GM13977 (cell line): ENCODE results near the gene LPP.

Experiments
- DNase-seq: peaks from one replicate; pipeline ENCODE4 v3.0.0; 2012; ENCODE audit warnings: low spot score
- CTCF ChIP-seq: IDR thresholded peaks from 2 replicates; pipeline ENCODE4 v1.5.1; 2012; ENCODE audit warnings: mild to moderate bottlenecking, control low read depth; ENCODE audit not compliant: insufficient read depth; ENCODE audit errors: extremely low read depth, missing control alignments
- in situ Hi-C: fragments of 300-500 bp; cut with MboI; formaldehyde crosslinking; loops from one replicate; pipeline ENCODE4 v1.12.0; 2022; ENCODE audit warnings: low sequenced_read_pairs, low pct_unique_long_range_greater_than_20kb, mixed read lengths, inconsistent platforms; ENCODE audit not compliant: unreplicated experiment

The LPP gene

GRCh38 chr3:188677344-188677743 is 523.4 kb downstream of the LPP start:
- in situ Hi-C loops = no loop called here
- DNase-seq = no peak
- TF ChIP-seq CTCF = no peak

- TF ChIP-seq CTCF = no peak
- in situ Hi-C loops = no loop called here
- DNase-seq = no peak
Observed at GRCh38 chr3:188680189-188680588, 526.2 kb downstream of the LPP start.

- TF ChIP-seq CTCF = no peak
- no peak for DNase-seq
- in situ Hi-C loops = no loop called here
Observed at GRCh38 chr3:188680605-188681004, 526.6 kb downstream of the LPP start.

- no peak for TF ChIP-seq CTCF
- in situ Hi-C loops = no loop called here
- no peak for DNase-seq
Observed at GRCh38 chr3:188682316-188682715, 528.4 kb downstream of the LPP start.

GRCh38 chr3:188683032-188683521 is 529.1 kb downstream of the LPP start:
- DNase-seq = no peak
- no peak for TF ChIP-seq CTCF
- in situ Hi-C loops = no loop called here

- in situ Hi-C loops = no loop called here
- no peak for TF ChIP-seq CTCF
- no peak for DNase-seq
Observed at GRCh38 chr3:188684276-188684675, 530.3 kb downstream of the LPP start.

GRCh38 chr3:188685789-188686188 is 531.8 kb downstream of the LPP start:
- TF ChIP-seq CTCF = no peak
- in situ Hi-C loops = no loop called here
- no peak for DNase-seq
